GM19438 (cell line): ENCODE data around the gene CGNL1.

Experiments used
- ATAC-seq: cut with Tn5 transposase; IDR thresholded peaks from one replicate; pipeline ENCODE4 v1.9.1; 2021; ENCODE audit warnings: low read depth; ENCODE audit not compliant: unreplicated experiment

The CGNL1 gene

DNA sequence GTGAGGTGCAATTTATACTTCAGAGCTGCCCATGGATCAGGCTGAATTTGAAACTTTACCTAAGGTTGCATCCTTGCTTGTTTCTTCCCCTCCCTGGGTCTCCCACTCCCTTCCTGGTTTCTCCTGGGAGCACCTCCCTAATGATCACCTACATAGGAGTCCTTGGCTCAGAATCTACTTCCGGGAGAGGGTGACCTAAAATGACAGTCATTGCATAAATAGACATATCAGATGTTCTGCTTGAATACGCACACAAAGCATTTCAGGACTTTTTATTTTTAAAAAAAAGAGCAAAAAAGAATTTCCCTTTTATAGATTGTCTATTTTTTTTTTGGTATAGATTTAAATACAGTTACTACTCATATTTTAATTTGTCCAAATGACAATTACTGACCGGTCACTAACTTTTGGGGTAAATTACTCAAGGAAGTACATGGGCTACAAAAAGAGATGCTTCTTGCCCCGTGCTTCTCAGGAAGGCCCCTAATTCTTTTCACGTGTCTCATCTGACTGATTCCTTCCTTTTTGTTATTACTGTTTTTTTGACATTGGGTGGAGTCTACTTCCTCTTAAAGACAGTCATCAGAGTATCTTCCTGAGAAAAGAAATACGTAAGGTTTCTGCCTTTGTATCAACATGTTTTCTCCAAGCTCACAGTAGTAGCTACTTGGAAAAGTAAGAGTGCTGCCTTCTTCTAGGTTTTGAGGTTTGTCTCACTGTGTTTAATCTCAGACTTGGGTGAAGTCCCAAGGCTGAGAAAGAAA, 210.5 kb downstream of the CGNL1 start:
- ATAC-seq = no peak

DNA sequence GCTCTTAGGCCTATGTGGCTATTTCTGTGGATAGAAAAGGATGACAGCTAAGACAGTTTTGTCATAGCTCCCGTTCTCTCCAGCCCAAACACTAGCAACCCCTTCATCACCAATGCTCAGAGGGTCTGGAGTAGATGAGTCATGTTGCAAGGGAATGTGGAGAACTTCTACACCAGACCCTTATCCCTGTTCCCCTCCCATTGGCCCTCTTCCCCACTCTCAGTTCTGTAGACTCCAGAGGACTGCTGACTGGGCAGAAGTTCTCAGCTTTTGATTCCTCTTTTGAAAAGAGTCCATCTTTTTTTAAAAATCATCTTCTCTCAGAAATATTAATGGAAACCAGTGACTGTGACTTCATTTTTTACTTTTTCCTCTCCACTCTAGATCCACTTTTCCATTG, 213.0 kb downstream of the CGNL1 start:
- no peak for ATAC-seq

DNA sequence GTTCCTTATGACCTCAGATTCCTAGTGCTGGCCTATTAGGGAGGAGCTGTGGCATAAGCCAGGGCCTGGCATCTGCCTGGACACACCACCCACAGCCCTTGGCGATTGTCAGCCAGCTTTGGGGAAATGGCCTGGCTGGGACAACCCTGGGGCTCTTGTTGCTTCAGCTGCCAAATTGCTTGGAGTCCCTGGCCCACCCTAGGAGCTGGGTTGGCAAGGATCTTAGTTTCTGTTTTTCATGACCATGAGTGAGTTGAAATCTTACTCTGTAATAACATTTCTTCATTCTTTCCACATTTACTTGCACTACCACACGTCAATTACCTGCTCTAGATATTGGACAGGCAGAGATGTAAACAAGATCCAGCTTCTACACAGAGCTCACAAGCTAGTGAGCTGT, 213.4 kb downstream of the CGNL1 start:
- ATAC-seq = no peak

DNA sequence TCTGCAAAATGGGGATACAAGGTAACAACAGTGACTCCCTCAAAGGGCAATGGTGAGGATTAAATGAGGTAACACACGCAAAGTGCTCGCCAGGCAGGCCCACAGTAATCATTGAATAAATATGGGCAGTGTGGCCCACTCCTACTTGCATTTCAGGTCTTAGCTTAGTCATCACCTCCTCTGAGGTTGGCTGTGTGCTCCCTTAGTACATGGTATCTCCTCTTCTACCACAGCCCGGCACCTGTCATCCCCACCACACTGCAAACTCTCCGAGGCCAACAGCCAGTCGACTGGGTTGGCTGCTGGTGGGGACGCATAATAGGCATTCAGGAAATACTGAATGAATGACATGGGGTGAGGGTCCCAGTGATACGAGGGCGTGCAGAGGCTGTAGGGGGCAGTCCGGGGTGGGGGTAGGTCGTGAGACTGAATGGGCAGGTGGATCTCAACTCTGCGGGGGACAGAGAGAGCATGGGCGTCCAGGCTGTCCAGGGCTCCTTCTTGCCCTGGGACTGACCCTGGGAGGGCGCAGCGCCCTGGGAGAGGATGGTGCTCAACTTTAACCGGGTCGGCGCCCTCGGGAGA, 215.0 kb downstream of the CGNL1 start:
- ATAC-seq = no peak

DNA sequence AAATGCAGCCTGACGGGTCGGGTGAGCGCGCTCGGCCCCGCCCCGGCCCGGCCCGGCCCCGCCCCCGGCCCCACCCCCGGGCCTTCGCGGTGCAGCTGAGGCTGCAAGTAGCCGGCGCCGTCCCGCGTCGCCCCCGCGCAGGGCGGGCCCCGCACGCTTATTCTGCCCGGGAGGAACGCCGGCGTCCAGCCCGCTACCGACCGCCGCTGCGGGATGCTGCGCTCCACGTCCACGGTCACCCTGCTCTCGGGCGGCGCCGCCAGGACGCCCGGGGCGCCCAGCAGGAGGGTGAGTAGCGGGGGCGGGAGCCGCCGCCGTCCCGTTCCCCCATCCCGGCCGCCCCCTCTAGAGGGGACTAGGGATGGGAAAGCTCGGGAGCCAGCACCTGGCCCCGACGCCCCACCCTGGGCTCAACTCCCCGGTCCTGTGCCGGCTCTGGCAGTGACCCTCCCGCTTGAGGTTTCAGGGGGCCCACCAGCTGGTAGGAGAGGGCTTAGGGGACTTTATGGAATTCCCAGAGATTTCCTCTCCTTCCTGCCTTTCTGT, 215.6 kb downstream of the CGNL1 start, which contains the start of gene MYZAP:
Gene MYZAP, plus strand, starts transcription at position 83 of the 546 bp plus-strand sequence. Its CDS starts 131 bp downstream, at position 214.
- no peak for ATAC-seq

DNA sequence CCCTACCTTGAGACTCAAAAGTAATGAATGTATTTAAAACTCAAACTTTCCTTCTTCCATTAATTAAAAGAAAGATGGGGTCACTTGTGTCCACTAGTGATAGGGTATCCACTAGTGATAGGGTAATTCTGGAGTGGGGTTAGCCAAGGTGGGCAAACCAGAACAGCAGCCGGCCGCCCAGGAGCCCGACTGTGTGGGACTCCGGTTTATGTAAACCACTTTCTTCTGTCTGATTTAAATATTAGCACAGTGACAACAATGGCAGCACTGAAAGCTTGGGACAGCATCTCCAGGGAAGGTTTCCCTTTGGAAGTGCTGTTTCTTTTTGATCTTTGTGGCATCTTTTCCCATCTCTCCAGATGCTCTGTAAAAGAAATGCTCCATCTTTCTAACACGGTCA, 216.1 kb downstream of the CGNL1 start:
- no peak for ATAC-seq

DNA sequence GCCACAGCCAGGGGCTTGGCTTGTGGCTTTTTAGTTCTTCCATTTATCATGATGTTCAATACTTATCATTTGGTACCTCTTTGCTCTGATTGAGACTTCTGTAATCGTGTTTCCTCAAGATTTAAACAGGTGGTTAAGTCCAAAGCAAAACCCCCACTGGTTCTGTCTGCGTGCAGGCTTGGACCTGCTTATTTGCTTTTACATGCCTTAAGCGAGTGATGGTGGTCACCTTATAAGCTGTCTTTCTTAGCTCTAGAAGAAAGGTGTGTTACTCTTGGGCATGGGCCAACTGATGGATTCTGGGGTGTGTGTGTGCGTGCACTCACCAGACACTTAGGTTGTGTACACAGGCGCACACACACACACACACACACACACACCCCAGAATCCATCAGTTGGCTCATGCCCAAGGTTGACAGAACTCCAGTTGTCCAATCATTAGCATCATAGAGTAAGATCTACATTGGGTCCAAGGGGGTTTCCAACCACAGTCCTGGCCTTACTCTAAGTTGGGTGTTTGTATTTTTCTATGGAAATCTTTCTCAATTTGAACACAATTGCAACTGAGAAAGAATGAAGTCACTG, 216.6 kb downstream of the CGNL1 start:
- no peak for ATAC-seq

DNA sequence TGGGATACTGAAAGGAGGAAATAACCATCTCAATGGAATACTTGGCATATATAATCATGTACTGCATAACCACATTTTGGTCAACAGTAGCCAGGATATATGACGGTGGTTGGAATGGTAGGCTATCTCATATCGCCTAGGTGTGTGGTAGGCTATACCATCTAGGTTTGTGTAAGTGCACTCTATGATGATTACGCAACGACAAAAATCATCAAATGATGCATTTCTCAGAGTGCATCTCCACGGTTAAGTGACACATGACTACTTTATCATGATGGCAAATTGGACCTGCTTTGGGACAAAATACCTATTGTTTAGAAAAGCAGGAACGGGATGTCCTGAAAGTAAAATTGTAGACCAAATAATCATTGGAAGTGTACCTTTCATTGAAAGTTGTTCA, 218.2 kb downstream of the CGNL1 start:
- ATAC-seq = no peak

DNA sequence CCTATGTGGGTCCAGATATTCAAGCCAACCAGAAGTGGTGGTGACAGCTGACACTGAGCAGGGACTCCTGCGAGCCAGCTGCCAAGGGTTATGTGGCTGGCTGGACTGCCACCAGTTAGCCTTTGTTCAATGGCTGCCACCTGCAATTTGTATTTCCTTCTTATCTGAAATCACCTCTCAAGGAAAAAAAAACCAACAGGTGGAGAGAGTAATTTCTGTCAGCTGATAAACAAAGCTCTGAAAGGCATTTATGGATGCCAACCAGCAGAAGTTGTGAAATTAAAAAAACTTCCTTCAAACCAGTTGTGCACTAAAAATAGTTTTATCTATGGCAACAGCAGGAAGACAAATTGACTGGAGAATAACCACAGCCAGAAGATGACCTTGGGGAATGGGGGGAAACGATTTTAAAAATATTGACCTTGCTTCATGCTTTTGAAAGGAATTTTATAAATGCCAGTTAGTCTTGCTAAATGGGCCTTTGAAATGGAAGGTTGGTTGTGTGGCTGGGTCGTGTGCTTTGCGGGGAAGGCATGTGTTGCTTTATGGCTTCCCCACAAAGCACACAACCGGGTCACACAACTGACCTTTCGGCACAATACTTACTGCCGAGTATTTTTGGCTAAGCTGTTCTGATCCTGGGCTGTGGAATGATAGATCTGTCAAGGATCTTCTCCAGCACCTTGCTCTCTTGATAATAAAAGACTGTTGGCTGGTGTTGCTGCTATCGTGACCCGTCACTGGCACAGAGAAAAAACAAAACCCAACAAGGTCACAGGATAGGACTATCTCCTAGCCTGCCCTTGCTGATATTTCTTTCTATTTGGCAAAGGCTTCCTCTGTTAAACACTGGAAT, 218.9 kb downstream of the CGNL1 start:
- no peak for ATAC-seq

DNA sequence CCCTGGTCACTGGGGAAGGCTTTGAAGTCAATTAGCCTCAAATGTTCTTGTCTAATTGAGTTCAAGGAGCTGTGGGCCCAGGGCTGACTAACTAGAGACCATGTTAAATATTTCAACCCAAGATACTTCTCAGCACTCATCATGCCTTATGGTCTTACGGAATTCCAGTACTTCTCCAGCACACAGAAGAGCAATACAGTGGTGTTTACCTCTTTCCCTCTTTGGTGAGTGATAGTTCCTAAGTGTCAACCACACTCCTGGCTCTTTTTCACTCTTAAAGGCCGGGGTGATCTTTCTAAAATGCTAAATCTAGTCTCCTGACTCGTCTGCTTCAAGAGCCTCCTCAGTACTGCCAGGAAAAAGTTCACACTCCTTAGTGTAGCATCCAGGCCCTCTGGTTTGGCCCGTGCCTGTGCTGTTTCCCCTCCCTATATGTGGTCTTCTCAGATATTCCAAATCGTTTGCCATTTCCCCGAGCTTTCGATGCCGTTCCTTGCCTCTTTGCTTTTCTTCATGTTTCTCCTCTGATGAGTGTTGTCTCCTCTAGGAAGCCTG, 220.1 kb downstream of the CGNL1 start:
- no peak for ATAC-seq

DNA sequence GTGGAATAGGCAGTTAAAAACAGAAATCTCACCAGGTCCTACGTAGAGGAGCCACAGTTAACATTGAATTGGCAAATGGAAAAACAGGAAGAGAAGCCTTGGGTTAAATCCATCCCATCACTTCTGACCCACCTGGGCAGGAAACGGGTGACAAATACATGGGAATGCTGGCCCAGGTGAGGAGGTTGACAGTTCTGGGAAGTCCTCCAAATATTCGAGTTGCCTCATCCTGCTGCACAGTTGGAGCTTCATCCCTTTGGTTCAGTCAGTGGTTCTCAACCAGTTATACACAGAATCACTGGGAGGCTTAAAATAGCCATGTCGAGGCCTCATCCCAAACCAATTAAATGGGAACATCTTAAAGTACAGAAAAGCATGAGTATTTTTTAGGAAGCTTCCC, 220.7 kb downstream of the CGNL1 start:
- ATAC-seq = no peak

DNA sequence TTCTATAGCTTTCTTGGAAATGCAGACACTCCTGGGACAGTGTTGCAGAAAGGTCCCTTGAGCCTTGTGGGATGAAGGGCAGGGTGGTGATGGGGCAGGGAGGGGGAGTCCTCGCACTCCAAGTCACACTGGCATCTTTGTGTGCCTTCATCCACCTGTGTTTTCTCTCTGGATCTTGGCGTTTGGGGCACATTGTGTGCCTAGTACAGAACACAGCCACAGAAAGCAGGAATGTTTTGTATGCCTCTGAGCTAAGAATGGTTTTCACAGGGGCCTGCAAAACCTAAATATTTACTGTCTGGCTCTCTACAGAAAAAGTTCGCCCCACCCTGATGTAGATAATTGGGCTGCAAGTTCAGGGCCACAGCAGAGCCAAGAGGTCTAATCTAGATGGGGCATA, 221.1 kb downstream of the CGNL1 start:
- no peak for ATAC-seq

DNA sequence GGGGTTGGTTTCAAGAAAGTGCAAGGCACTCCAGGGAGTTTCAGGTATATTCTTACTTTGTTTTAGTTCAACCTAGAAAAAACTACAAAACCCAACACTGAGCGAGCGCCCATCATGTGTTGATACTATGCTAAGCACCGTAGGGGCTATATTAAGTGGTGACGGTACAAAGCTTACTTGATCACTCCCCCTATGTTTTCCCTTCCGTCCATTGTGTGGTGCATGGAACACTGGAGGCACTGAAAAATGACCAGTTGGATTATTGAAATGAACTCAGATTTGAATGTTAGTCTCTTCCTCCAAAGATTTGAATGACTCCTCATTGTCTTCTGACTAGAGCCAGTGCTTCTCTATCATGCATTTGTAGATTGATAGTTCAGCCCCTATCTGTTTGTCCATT, 222.0 kb downstream of the CGNL1 start:
- no peak for ATAC-seq

DNA sequence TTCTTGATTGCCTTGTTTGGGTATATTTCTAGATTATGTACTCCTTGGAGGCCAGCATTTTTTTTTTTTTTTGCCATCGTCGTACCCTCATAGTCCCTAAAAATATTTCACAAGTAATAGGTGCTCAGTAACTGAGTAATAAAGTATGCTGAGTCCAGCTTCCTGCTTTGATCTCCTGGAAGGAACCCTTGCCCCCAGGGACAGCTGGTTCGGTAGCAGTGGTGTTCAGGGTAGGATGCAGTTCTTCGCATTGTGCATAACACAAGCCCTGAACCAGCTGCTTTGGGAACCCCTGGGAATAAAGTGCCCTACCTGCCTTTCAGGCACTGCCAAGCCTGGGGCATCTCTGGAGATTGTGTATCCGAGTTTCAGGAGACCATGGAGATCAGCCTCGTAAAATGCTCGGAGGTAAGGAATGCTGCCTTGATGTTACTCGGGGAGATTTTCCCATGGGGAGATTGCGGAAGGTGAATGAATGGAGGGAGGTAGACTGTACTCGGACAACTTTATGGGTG, 223.0 kb downstream of the CGNL1 start:
- no peak for ATAC-seq

DNA sequence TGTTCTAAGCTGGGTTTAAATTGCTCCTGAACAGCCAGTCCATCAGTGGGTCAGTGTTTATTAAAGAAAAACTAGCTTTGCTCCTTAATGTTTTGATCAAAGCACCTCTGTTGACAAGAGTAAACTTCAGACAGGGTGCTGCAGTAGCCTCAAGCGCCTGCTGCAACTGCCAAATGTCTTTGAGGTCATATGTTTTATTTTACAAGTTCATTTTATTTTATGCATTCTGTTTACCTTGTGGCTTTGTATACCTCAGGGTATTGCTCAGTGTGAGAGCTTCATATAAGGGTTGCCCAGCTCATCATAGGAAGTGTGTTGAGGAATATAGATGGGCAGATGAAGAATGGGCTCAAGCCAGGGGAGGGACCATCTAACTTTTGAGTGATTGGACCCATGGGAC, 223.9 kb downstream of the CGNL1 start:
- ATAC-seq = no peak
